ENCODE results near the gene AGBL3.
A peak's percentile ranks its signal among the peaks of the same experiment; 100 is the strongest.
"Not testable (repeated sequence)": the region's sequence is repeated elsewhere in the genome, so short reads cannot be mapped to it uniquely, and the experiment has no call there.

Gene AGBL3

GRCh38 chr7:135102372-135102771, 116.1 kb downstream of the AGBL3 start:
- in situ Hi-C loops (cut with HindIII; ENCODE audit: low pct_unique_long_range_greater_than_20kb, low sequenced_read_pairs), result no loop called here
- TF ChIP-seq JUND (IDR thresholded peaks at IDR 0.05; ENCODE audit: low read depth), result no peak
- DNase-seq (ENCODE audit: low read depth in 1 of 2, low spot score in 1 of 2), result no peak

- in situ Hi-C loops (cut with HindIII; ENCODE audit: low pct_unique_long_range_greater_than_20kb, low sequenced_read_pairs), result no loop called here
- DNase-seq (ENCODE audit: low read depth in 1 of 2, low spot score in 1 of 2), result no peak
- TF ChIP-seq JUND (IDR thresholded peaks at IDR 0.05; ENCODE audit: low read depth), result no peak
These were observed 123.3 kb downstream of the AGBL3 start for GRCh38 chr7:135109562-135109961.

- TF ChIP-seq JUND (IDR thresholded peaks at IDR 0.05; ENCODE audit: low read depth), result no peak
- DNase-seq (ENCODE audit: low read depth in 1 of 2, low spot score in 1 of 2), result no peak
- in situ Hi-C loops (cut with HindIII; ENCODE audit: low pct_unique_long_range_greater_than_20kb, low sequenced_read_pairs), result no loop called here
These were observed 123.7 kb downstream of the AGBL3 start for GRCh38 chr7:135109976-135110375.

- in situ Hi-C loops (cut with HindIII; ENCODE audit: low pct_unique_long_range_greater_than_20kb, low sequenced_read_pairs), result no loop called here
- no peak for TF ChIP-seq JUND (IDR thresholded peaks at IDR 0.05; ENCODE audit: low read depth)
- no peak for DNase-seq (ENCODE audit: low read depth in 1 of 2, low spot score in 1 of 2)
These were observed 125.1 kb downstream of the AGBL3 start for GRCh38 chr7:135111379-135111778.

- no peak for DNase-seq (ENCODE audit: low read depth in 1 of 2, low spot score in 1 of 2)
- in situ Hi-C loops (cut with HindIII; ENCODE audit: low pct_unique_long_range_greater_than_20kb, low sequenced_read_pairs), result no loop called here
- TF ChIP-seq JUND (IDR thresholded peaks at IDR 0.05; ENCODE audit: low read depth), result no peak
These were observed 128.3 kb downstream of the AGBL3 start for GRCh38 chr7:135114622-135115021.

- in situ Hi-C loops (cut with HindIII; ENCODE audit: low pct_unique_long_range_greater_than_20kb, low sequenced_read_pairs), result no loop called here
- DNase-seq (ENCODE audit: low read depth in 1 of 2, low spot score in 1 of 2), result no peak
- TF ChIP-seq JUND (IDR thresholded peaks at IDR 0.05; ENCODE audit: low read depth), result no peak
These were observed 130.8 kb downstream of the AGBL3 start for GRCh38 chr7:135117096-135117495.

GRCh38 chr7:135121868-135122267, 135.6 kb downstream of the AGBL3 start:
- in situ Hi-C loops (cut with HindIII; ENCODE audit: low pct_unique_long_range_greater_than_20kb, low sequenced_read_pairs), result no loop called here
- no peak for TF ChIP-seq JUND (IDR thresholded peaks at IDR 0.05; ENCODE audit: low read depth)
- DNase-seq (ENCODE audit: low read depth in 1 of 2, low spot score in 1 of 2), result no peak

- DNase-seq (ENCODE audit: low read depth in 1 of 2, low spot score in 1 of 2); in situ Hi-C loops (cut with HindIII; ENCODE audit: low pct_unique_long_range_greater_than_20kb, low sequenced_read_pairs): not testable (repeated sequence)
These were observed 138.3 kb downstream of the AGBL3 start for GRCh38 chr7:135124631-135125030.

GRCh38 chr7:135128931-135129330, 142.6 kb downstream of the AGBL3 start:
- in situ Hi-C loops (cut with HindIII; ENCODE audit: low pct_unique_long_range_greater_than_20kb, low sequenced_read_pairs), result no loop called here
- TF ChIP-seq JUND (IDR thresholded peaks at IDR 0.05; ENCODE audit: low read depth), result no peak
- no peak for DNase-seq (ENCODE audit: low read depth in 1 of 2, low spot score in 1 of 2)

- DNase-seq (ENCODE audit: low read depth in 1 of 2, low spot score in 1 of 2), result no peak
- in situ Hi-C loops (cut with HindIII; ENCODE audit: low pct_unique_long_range_greater_than_20kb, low sequenced_read_pairs), result no loop called here
- TF ChIP-seq JUND (IDR thresholded peaks at IDR 0.05; ENCODE audit: low read depth), result no peak
These were observed 143.3 kb downstream of the AGBL3 start for GRCh38 chr7:135129579-135129978.

- in situ Hi-C loops (cut with HindIII; ENCODE audit: low pct_unique_long_range_greater_than_20kb, low sequenced_read_pairs), result no loop called here
- no peak for TF ChIP-seq JUND (IDR thresholded peaks at IDR 0.05; ENCODE audit: low read depth)
- no peak for DNase-seq (ENCODE audit: low read depth in 1 of 2, low spot score in 1 of 2)
These were observed 157.8 kb downstream of the AGBL3 start for GRCh38 chr7:135143885-135144668.

GRCh38 chr7:135147341-135147898, 161.1 kb downstream of the AGBL3 start:
- no peak for TF ChIP-seq JUND (IDR thresholded peaks at IDR 0.05; ENCODE audit: low read depth)
- DNase-seq (ENCODE audit: low read depth in 1 of 2, low spot score in 1 of 2), result peak in 1 of 2 experiments; percentile 24
- in situ Hi-C loops (cut with HindIII; ENCODE audit: low pct_unique_long_range_greater_than_20kb, low sequenced_read_pairs), result no loop called here

- DNase-seq (ENCODE audit: low read depth in 1 of 2, low spot score in 1 of 2), result peak in 1 of 2 experiments; percentile 56
- TF ChIP-seq JUND (IDR thresholded peaks at IDR 0.05; ENCODE audit: low read depth), result no peak
- in situ Hi-C loops (cut with HindIII; ENCODE audit: low pct_unique_long_range_greater_than_20kb, low sequenced_read_pairs), result no loop called here
These were observed 161.8 kb downstream of the AGBL3 start, which contains the start of gene TMEM140 for GRCh38 chr7:135147899-135148721. Gene TMEM140, plus strand, starts transcription at chr7:135148072. Its CDS starts 16,370 bp downstream, at chr7:135164442.

Measured in T47D (cell line).